Thoracic aorta (tissue), 2 donors: Measurements from ENCODE around the gene ALG1L2. TPM values are rescaled to one million over a fixed set of nuclear protein-coding genes. Genes with fewer than 3 reads are reported as not detected.
"Not testable (repeated sequence)": the region's sequence is repeated elsewhere in the genome, so short reads cannot be mapped to it uniquely, and the experiment has no call there.

Experiments used
- ATAC-seq: fragments of 150-250 bp; one replicate; pipeline ENCODE4 v1.8.0; 2017; ENCODE audit warnings: low read depth; ENCODE audit not compliant: insufficient number of reproducible peaks, low FRiP score
- DNase-seq: peaks from one replicate; pipeline ENCODE4 v3.0.0-alpha.2; 2020; ENCODE audit warnings: low spot score
- H3K27ac ChIP-seq, 2 donors: fragments of 200-600 bp; sonication (generic); 1 replicate in 1 of 2; 2 replicates in 1 of 2; pipeline ENCODE4 v1.5.1; 2016; ENCODE audit warnings: mild to moderate bottlenecking in 2 of 2, moderate library complexity in 2 of 2
- H3K27me3 ChIP-seq: fragments of 200-600 bp; sonication (generic); replicated peaks from 2 replicates; pipeline ENCODE4 v1.6.0; 2016; ENCODE audit warnings: mild to moderate bottlenecking; ENCODE audit not compliant: insufficient read depth
- H3K36me3 ChIP-seq: fragments of 200-600 bp; sonication (generic); one replicate; pipeline ENCODE4 v1.5.1; 2016
- H3K4me1 ChIP-seq, 2 donors: fragments of 200-600 bp; sonication (generic); 1 replicate in 1 of 2; 2 replicates in 1 of 2; pipeline versions ENCODE4 v1.5.1 to v1.6.0; 2016; ENCODE audit warnings: low read depth in 2 of 2, mild to moderate bottlenecking in 1 of 2; ENCODE audit not compliant: control insufficient read depth in 1 of 2
- H3K4me3 ChIP-seq: fragments of 200-600 bp; sonication (generic); 2 replicates; pipeline ENCODE4 v1.5.1; 2016; ENCODE audit warnings: mild to moderate bottlenecking
- H3K9me3 ChIP-seq: fragments of 200-600 bp; sonication (generic); 2 replicates; pipeline ENCODE4 v1.5.1; 2016
- total RNA-seq, 2 donors: library from RNA; depleted of rRNA; stranded (reverse); fragments of >200 nt; gene quantifications; one replicate each; pipeline versions ENCODE4 v1.1.0 to v1.2.3, GENCODE V29; 2016

The ALG1L2 gene
- total RNA-seq, 2 donors from 2014 or later, result not detected

DNA sequence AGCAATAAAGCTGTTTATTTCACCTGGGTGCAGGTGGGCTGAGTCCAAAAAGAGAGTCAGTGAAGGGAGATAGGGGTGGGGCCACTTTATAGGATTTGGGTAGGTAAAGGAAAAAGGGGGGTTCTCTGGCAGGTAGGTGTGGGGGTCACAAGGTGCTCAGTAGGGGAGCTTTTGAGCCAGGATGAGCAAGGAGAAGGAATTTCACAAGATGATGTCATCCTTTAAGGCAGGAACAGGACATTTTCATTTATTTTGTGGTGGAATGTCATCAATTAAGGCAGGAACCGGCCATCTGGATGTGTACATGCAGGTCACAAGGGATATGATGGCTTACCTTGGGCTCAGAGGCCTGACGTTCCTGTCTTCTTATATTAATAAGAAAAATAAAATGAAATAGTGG, 56.1 kb downstream of the ALG1L2 start:
- not testable (repeated sequence) for H3K36me3 ChIP-seq, H3K27me3 ChIP-seq, H3K9me3 ChIP-seq, ATAC-seq, H3K27ac ChIP-seq, DNase-seq, H3K4me3 ChIP-seq, H3K4me1 ChIP-seq

DNA sequence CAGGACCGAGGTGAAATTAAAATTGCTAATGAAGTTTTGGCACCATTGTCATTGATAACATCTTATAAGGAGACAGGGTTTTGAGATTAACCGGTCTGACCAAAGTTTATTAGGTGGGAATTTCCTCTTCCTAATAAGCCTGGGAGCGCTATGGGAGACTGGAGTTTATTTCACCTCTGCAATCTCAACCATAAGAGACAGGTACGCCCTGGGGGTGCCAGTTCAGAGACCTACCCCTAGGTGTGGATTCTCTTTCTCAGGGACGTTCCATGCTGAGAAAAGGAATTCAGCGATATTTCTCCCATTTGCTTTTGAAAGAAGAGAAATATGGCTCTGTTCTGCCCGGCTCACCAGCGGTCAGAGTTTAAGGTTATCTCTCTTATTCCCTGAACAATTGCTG, 57.4 kb downstream of the ALG1L2 start:
- H3K4me1 ChIP-seq, DNase-seq, H3K27ac ChIP-seq, ATAC-seq, H3K36me3 ChIP-seq, H3K9me3 ChIP-seq, H3K4me3 ChIP-seq, H3K27me3 ChIP-seq: not testable (repeated sequence)

- not testable (repeated sequence) for DNase-seq, ATAC-seq, H3K27me3 ChIP-seq, H3K36me3 ChIP-seq, H3K4me3 ChIP-seq, H3K27ac ChIP-seq, H3K4me1 ChIP-seq, H3K9me3 ChIP-seq
Measured at GRCh38 chr3:130140756-130141155, 59.1 kb downstream of the ALG1L2 start.

DNA sequence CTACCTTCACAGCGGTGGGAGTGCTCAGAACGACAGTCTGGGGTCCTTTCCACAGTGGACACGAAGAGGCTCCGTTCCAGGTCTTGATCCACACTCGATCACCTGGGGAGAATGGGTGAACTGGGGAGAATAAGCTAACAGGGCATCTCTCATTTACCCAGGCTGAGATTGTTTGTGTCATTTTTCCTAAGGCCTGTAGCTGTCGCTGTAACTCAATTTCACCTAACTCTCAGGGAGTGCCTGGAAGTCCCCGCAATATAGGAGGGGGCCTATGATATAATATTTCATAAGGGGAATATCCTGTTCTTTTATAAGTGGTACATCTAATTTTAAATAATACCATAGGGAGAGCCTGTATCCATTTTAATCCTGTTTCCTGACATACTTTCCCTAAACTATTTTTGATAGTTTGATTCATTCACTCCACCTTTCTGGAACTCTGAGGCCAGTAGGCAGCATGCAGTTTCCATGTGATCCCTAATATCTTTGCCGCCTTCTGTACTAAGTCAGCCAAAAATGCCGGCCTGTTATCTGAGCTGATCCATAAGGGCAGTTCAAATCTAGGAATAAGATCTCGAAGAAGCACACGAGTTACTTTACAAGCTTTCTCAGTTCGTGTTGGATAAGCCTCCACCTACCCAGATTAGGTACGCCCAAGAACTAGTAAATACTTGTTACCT, 62.2 kb downstream of the ALG1L2 start:
- H3K27me3 ChIP-seq, ATAC-seq, H3K27ac ChIP-seq, DNase-seq, H3K36me3 ChIP-seq, H3K9me3 ChIP-seq, H3K4me3 ChIP-seq, H3K4me1 ChIP-seq: not testable (repeated sequence)

GRCh38 chr3:130144328-130144650, 62.7 kb downstream of the ALG1L2 start:
- H3K27ac ChIP-seq, DNase-seq, H3K4me3 ChIP-seq, ATAC-seq, H3K9me3 ChIP-seq, H3K27me3 ChIP-seq, H3K4me1 ChIP-seq, H3K36me3 ChIP-seq: not testable (repeated sequence)

GRCh38 chr3:130145456-130145855, 63.8 kb downstream of the ALG1L2 start:
- H3K4me1 ChIP-seq, H3K36me3 ChIP-seq, H3K9me3 ChIP-seq, H3K27me3 ChIP-seq, H3K4me3 ChIP-seq, H3K27ac ChIP-seq, DNase-seq, ATAC-seq: not testable (repeated sequence)

DNA sequence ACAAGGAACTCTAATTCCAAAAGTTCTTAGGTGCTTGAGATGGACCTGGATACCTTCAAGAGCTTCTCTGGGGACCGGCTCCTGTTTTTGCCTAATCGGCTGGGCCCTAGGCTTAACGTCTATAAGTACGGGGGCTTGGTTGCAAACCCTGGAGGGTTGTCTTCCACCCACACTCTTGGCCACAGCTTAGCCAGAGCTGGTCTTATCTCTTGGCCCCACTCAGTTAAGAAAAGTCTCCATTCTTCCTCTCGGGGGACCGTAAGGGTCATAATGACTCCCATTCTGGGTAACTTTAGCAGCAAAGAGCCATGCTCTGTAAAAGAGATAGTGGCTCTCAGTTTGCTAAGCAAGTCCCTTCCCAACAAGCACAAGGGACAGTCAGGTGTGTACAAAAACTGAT, 64.8 kb downstream of the ALG1L2 start:
- H3K9me3 ChIP-seq, DNase-seq, H3K36me3 ChIP-seq, H3K27ac ChIP-seq, H3K27me3 ChIP-seq, H3K4me1 ChIP-seq, H3K4me3 ChIP-seq, ATAC-seq: not testable (repeated sequence)

Other genes with a start within 250 kb of the ALG1L2 start
- gene TMCC1, start 188.1 kb upstream of the ALG1L2 start, total RNA-seq, result 10 to 100 TPM; 16.9 to 17.7 TPM
- not detected for gene TRH, start 107.1 kb upstream of the ALG1L2 start, total RNA-seq